GM19463 (cell line): Measurements from ENCODE around the gene CLSTN1.
"Not testable (repeated sequence)": the region's sequence is repeated elsewhere in the genome, so short reads cannot be mapped to it uniquely, and the experiment has no call there.

Experiments
- ATAC-seq: cut with Tn5 transposase; IDR thresholded peaks from one replicate; pipeline ENCODE4 v1.9.1; 2021; ENCODE audit warnings: mild to moderate bottlenecking, moderate library complexity; ENCODE audit not compliant: unreplicated experiment

CLSTN1 gene

GRCh38 chr1:9826616-9827015 is 2.9 kb upstream of the CLSTN1 start:
- no peak for ATAC-seq

GRCh38 chr1:9826087-9826486 is 2.3 kb upstream of the CLSTN1 start:
- ATAC-seq: no peak

GRCh38 chr1:9825093-9826074 is 1.6 kb upstream of the CLSTN1 start:
- no peak for ATAC-seq

- ATAC-seq: no peak
Observed at GRCh38 chr1:9824702-9825089, 931 bp upstream of the CLSTN1 start.

- ATAC-seq: peak; percentile 13
Observed at GRCh38 chr1:9823693-9823942, 147 bp downstream of the CLSTN1 start.

- no peak for ATAC-seq
Observed at GRCh38 chr1:9822897-9823692, 670 bp downstream of the CLSTN1 start.

- ATAC-seq: no peak
Observed at GRCh38 chr1:9822490-9822889, 1.3 kb downstream of the CLSTN1 start.

- ATAC-seq: no peak
Observed at GRCh38 chr1:9821710-9822109, 2.1 kb downstream of the CLSTN1 start.

- ATAC-seq: no peak
Observed at GRCh38 chr1:9820521-9820920, 3.2 kb downstream of the CLSTN1 start.

GRCh38 chr1:9817734-9818133 is 6.0 kb downstream of the CLSTN1 start:
- ATAC-seq: no peak

GRCh38 chr1:9816199-9816598 is 7.6 kb downstream of the CLSTN1 start:
- no peak for ATAC-seq

- no peak for ATAC-seq
Observed at GRCh38 chr1:9815150-9815549, 8.6 kb downstream of the CLSTN1 start.

- no peak for ATAC-seq
Observed at GRCh38 chr1:9814619-9815018, 9.1 kb downstream of the CLSTN1 start.

GRCh38 chr1:9811239-9811966 is 12.4 kb downstream of the CLSTN1 start:
- ATAC-seq: no peak

GRCh38 chr1:9809100-9809510 is 14.7 kb downstream of the CLSTN1 start:
- no peak for ATAC-seq

- no peak for ATAC-seq
Observed at GRCh38 chr1:9808459-9808858, 15.3 kb downstream of the CLSTN1 start.

GRCh38 chr1:9807541-9807940 is 16.2 kb downstream of the CLSTN1 start:
- ATAC-seq: no peak

GRCh38 chr1:9805972-9806371 is 17.8 kb downstream of the CLSTN1 start:
- ATAC-seq: not testable (repeated sequence)

- ATAC-seq: no peak
Observed at GRCh38 chr1:9805006-9805508, 18.7 kb downstream of the CLSTN1 start.

- ATAC-seq: not testable (repeated sequence)
Observed at GRCh38 chr1:9803003-9803918, 20.5 kb downstream of the CLSTN1 start.
